ENCODE data around the gene NOTUM. TPM values are rescaled to one million over a fixed set of nuclear protein-coding genes. Genes with fewer than 3 reads are reported as not detected.

The NOTUM gene
- polyA plus RNA-seq, 4 donors: 1.7 to 3.7 (median 2.4) TPM

DNA sequence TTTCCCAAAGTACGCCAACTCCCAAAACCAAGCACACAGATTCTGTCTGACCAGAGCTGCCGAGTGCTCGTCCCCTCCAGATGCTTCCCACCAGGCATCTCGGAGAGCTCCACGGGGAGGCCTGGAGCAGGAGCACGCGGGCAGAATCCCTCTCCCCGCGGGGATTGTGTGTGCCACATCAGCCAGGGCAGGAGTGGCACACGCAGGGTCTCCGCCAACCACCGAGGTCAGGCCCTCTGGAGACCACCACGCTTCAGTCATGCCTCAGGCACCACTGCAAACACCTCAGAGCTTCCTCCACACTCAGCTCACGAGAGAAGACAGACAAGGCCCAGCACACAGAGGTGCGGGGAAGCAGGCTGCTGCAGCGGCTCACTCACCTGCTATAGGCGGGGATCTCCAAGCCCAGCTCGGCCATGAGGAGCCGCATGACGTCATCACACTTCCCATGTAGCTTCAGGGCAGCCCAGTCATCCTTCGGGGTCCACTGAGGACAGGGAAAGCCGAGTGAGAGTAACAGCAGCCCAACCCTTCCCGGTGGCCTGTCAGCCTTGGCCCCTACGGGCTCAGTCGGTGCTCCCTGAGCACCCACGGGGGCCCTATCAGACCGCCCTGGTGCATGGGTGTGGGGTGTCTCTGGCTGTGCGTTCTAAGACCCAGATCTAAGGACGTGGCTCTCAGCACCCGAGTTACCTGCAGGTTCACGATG is 47.4 kb downstream of the NOTUM start:
- no peak for DNase-seq (ENCODE audit: low read depth in 4 of 4, low spot score in 3 of 4)

GRCh38 chr17:81912441-81913309 is 48.3 kb downstream of the NOTUM start:
- DNase-seq (ENCODE audit: low read depth in 4 of 4, low spot score in 3 of 4): no peak

GRCh38 chr17:81911969-81912368 is 49.0 kb downstream of the NOTUM start:
- DNase-seq (ENCODE audit: low read depth in 4 of 4, low spot score in 3 of 4): no peak

DNA sequence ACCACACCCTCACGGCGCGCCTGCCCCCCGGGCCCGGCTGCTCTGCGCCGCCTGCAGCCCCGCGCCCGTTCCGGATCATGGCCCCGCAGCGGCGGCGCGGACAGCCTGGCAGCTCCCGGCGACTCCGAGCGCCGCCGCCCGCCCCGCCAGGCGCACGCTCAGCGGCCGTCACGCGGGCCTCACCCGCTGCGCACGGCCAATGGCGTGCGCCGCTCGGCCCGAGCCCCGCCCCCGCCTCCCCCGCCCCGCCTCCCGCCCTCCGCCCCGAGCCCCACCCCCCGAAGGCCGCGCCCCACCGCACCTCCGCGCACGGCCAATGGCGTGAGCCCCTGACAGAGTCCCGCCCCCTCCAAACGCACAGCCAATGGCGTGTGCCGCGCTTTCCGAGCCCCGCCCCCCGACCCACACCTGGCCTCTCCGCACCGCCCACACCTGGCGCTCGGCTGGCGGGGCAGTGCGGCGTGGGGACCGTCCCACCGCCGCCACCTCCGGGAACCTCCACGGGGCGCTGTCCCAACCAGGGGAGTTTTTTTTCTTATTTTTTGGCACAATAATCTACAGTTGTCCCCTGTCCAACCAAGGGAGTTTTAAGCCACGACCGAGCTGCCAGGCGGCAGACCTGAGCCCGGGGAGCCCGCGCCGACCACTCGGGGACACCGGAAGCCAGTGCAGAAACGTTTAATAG is 49.6 kb downstream of the NOTUM start, which contains the start of gene PCYT2:
Gene PCYT2, minus strand, starts transcription at position 123 of the 685 bp plus-strand sequence. Its CDS starts 44 bp downstream, at position 79.
- DNase-seq (ENCODE audit: low read depth in 4 of 4, low spot score in 3 of 4): peak in 3 of 4 donors; percentile 74 to 76 (median 75)

- DNase-seq (ENCODE audit: low read depth in 4 of 4, low spot score in 3 of 4): no peak
Measured at GRCh38 chr17:81910840-81911276, 50.1 kb downstream of the NOTUM start.

DNA sequence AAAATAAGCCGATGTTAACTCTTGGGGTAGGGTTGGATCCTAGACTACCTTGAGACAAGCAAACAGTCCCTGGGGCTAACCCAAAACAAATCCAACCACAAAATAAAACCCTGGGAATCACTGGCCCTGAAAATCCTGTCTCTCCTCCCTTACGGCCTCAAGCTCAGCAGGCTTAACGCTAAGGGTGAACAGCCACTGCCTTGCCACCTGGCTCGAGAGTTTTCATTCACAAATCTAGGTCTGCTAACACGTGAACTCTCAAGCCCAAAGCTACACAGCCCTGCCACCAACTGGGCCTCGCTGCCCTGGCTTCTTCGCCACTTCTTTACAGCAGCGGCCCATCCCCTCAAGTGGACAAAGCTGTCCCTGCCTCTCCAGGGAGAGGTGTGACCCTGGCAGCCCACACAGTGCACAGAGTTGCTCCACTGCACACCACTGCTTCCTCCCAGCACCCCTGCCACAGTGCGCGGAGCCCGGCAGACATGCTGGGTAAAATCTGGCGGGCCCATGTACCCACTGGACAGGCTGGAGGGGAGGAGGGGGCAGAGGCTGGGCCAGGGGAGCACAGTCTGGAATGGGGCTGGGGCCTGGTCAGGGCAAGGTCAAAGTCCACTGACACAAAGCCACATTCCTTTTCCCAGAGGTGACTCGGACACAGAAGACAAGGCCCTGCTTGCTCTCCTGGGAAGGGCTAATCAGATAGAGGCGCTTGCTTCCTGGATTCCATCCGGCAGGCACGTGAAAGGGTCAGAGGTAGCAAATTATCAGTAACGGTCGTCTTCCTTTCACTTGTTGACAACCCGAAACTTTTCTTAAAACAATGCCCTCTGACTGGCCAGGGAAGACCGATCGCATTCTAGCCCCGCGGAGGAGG is 50.8 kb downstream of the NOTUM start:
- DNase-seq (ENCODE audit: low read depth in 4 of 4, low spot score in 3 of 4): no peak

GRCh38 chr17:81909231-81909630 is 51.8 kb downstream of the NOTUM start:
- no peak for DNase-seq (ENCODE audit: low read depth in 4 of 4, low spot score in 3 of 4)

- DNase-seq (ENCODE audit: low read depth in 4 of 4, low spot score in 3 of 4): no peak
Measured at GRCh38 chr17:81908793-81909192, 52.2 kb downstream of the NOTUM start.

GRCh38 chr17:81907219-81908145 is 53.5 kb downstream of the NOTUM start:
- DNase-seq (ENCODE audit: low read depth in 4 of 4, low spot score in 3 of 4): no peak

DNA sequence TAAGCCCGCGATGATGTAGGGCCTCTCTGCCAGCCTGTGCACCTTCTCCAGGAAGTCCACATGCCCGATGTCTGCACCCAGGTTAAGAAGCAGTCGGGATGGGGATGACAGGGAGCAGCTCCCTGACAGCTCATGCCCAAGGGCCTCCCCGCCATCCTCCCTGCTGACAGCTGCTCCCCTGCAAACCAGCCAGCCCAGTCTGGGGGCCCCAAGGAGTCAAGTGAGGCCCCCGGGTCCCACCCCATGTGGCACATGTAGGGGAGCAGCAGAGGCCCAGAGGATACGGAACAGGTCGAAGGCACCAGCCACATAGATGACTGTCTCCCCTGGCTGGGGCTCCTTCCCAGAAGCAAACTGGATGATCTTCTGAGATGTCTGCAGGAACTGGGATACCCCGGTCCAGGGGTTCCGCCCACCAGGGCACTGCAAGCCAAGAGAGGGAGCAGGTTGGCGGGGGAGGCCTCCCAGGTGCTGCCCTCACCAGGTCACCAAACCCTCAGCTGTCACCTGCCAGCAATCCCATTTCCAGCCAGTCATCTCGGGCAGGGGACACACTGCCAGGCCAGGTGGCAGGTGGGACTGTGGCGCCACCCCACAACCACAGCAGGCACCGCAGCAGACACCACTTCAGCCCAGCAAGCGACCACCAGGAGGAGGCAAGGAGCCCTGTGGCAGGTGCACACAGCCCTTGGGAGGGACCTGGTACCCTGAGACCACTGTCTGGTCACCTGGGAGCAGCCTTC is 54.3 kb downstream of the NOTUM start:
- no peak for DNase-seq (ENCODE audit: low read depth in 4 of 4, low spot score in 3 of 4)

DNA sequence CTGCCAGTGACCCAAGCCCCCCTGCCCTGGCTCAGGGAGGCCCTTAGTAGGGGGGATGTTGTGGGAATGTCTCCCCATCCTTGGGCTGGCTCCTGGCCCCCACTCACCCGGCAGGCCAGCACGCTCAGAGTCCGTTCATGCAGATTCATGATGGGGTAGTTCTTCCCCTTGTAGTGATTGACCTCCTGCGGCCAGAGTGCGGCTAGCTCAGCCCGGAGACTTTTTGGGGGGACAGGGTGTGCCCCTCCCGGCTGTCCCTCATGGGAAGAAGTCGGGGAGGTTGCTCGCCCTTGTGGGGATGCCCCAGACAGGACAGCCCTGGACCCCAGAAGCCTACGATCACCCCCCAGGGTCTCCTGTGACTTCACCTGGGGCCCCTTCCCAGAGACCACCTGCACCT is 55.0 kb downstream of the NOTUM start:
- no peak for DNase-seq (ENCODE audit: low read depth in 4 of 4, low spot score in 3 of 4)

DNA sequence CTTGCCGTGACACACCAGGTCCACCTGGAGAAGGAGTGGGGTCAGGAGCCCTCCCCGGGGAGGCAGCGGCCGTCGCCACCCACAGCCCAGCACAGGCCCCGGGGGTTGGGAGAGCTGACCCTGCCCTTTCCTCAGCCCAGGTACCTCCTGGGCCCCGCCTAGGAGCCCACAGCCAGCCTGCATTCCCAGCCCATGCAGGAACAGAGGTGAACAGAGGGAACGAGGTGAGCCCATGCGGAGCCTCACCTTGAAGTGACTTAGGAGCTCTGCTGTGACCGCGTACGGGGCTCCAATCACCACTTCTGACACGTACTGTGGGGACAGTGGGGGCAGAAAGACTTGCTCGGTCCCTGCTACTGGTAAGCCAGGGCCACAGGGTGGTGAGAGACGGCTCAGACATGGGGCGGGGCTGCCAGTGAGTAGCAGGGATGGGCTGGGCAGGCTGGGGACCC is 55.5 kb downstream of the NOTUM start:
- no peak for DNase-seq (ENCODE audit: low read depth in 4 of 4, low spot score in 3 of 4)

- no peak for DNase-seq (ENCODE audit: low read depth in 4 of 4, low spot score in 3 of 4)
Measured at GRCh38 chr17:81904600-81905423, 56.2 kb downstream of the NOTUM start.

- no peak for DNase-seq (ENCODE audit: low read depth in 4 of 4, low spot score in 3 of 4)
Measured at GRCh38 chr17:81903896-81904599, 56.9 kb downstream of the NOTUM start.

- DNase-seq (ENCODE audit: low read depth in 4 of 4, low spot score in 3 of 4): no peak
Measured at GRCh38 chr17:81903415-81903831, 57.6 kb downstream of the NOTUM start.

GRCh38 chr17:81902653-81903414 is 58.2 kb downstream of the NOTUM start:
- DNase-seq (ENCODE audit: low read depth in 4 of 4, low spot score in 3 of 4): no peak

All from right renal pelvis (tissue), 4 donors.